Uterus (tissue), 4 donors: Measurements from ENCODE around the gene S100A2. TPM values are rescaled to one million over a fixed set of nuclear protein-coding genes. Genes with fewer than 3 reads are reported as not detected.

Experiments used
- DNase-seq, 2 donors: peaks; one replicate each; pipeline ENCODE4 v3.0.0-alpha.2; 2019 to 2020
- H3K27ac ChIP-seq, 2 donors: fragments of 200-600 bp; sonication (generic); 1 replicate in 1 of 2; 2 replicates in 1 of 2; pipeline ENCODE4 v1.5.1; 2016 to 2018
- H3K27me3 ChIP-seq, 2 donors: fragments of 200-600 bp; sonication (generic); one replicate each; pipeline ENCODE4 v1.5.1; 2018 to 2019; ENCODE audit warnings: control low read depth in 1 of 2
- H3K36me3 ChIP-seq, 2 donors: fragments of 200-600 bp; sonication (generic); one replicate each; pipeline ENCODE4 v1.5.1; 2019; ENCODE audit warnings: control low read depth in 1 of 2
- H3K4me1 ChIP-seq, 2 donors: fragments of 200-600 bp; sonication (generic); one replicate each; pipeline ENCODE4 v1.5.1; 2018 to 2019; ENCODE audit warnings: control low read depth in 1 of 2
- H3K4me3 ChIP-seq, 2 donors: fragments of 200-600 bp; sonication (generic); 1 replicate in 1 of 2; 2 replicates in 1 of 2; pipeline ENCODE4 v1.5.1; 2018 to 2019; ENCODE audit warnings: mild to moderate bottlenecking in 1 of 2
- H3K9me3 ChIP-seq, 2 donors: fragments of 200-600 bp; sonication (generic); one replicate each; pipeline ENCODE4 v1.5.1; 2019; ENCODE audit warnings: control low read depth in 1 of 2
- POLR2A ChIP-seq, 2 donors: fragments of 450-650 bp; IDR thresholded peaks; one replicate each; pipeline ENCODE4 v1.6.1; 2016; ENCODE audit warnings: antibody characterized with exemption in 2 of 2, mild to moderate bottlenecking in 1 of 2, moderate library complexity in 1 of 2
- intact Hi-C: fragments of 100-400 bp; cut with DNase I; formaldehyde crosslinking; loops from one replicate; pipeline ENCODE4 v1.15.1; 2023; ENCODE audit warnings: low total_unique reads
- total RNA-seq, 4 donors: library from RNA; depleted of rRNA in 3 of 4; stranded (reverse); fragments of >200 nt in 3 of 4; gene quantifications; one replicate each; pipeline versions ENCODE4 v1.1.0 to v1.2.4, GENCODE V29; 2014 to 2023
- TF ChIP-seq, protein P1 (sequence below), 4 experiments: fragments of 200-600 bp in 2 of 4; fragments of 450-650 bp in 2 of 4; sonication (generic) in 2 of 4; IDR thresholded peaks; one replicate each; pipeline ENCODE4 v1.5.1; 2016 to 2019; ENCODE audit warnings: antibody characterized with exemption in 4 of 4, mild to moderate bottlenecking in 2 of 4, moderate library complexity in 1 of 4
- donor health status: DM: yes; HTN: yes; CAD: no.

S100A2 gene
- total RNA-seq, 4 donors from 2014 or later = 2.1 to 2.7 TPM; not detected in 2

- Histone ChIP-seq H3K27me3 (no peaks in the 10 kb centered on the region), H3K4me1 (no peaks in the 10 kb centered on the region), H3K36me3 (no peaks in the 10 kb centered on the region), H3K27ac (peak overlapping the region; percentile 18 to 70), H3K9me3 (no peaks in the 10 kb centered on the region), H3K4me3 (no peak overlapping the region)
- DNase-seq = no peak
- TF ChIP-seq, protein P1, sequence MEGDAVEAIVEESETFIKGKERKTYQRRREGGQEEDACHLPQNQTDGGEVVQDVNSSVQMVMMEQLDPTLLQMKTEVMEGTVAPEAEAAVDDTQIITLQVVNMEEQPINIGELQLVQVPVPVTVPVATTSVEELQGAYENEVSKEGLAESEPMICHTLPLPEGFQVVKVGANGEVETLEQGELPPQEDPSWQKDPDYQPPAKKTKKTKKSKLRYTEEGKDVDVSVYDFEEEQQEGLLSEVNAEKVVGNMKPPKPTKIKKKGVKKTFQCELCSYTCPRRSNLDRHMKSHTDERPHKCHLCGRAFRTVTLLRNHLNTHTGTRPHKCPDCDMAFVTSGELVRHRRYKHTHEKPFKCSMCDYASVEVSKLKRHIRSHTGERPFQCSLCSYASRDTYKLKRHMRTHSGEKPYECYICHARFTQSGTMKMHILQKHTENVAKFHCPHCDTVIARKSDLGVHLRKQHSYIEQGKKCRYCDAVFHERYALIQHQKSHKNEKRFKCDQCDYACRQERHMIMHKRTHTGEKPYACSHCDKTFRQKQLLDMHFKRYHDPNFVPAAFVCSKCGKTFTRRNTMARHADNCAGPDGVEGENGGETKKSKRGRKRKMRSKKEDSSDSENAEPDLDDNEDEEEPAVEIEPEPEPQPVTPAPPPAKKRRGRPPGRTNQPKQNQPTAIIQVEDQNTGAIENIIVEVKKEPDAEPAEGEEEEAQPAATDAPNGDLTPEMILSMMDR (IDR thresholded peaks at IDR 0.05) = no peak
- no peak for TF ChIP-seq POLR2A (IDR thresholded peaks at IDR 0.05)
- intact Hi-C loops = no loop called here
Observed at GRCh38 chr1:153573351-153573750, 7.7 kb upstream of the S100A2 start.

DNA sequence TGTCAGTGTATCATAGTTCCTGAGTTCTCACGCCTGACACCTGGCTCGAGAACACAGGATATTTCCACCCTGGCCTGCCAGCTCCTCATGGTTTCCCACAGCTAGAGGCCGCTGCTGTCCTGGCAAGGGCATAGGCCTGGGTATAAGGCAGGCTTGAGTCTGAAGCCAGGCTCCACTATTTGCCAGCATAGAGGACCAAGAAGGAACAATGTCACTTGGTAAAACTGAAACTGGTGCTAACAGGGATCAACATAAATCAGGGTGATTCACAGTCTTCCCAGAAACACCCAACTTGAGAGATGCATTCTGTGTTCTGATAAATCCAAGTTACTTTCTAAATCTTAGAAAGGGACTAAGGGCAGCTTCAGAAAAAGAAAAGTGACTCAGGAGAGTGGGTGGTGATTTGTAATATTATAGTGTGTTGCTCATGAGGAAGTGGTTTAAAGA, 6.9 kb upstream of the S100A2 start:
- DNase-seq = peak; percentile 75 to 82
- TF ChIP-seq, protein P1 (IDR thresholded peaks at IDR 0.05) = peak; percentile 68 to 87 (median 81)
- TF ChIP-seq POLR2A (IDR thresholded peaks at IDR 0.05) = no peak
- no peak overlapping the region for H3K4me3 ChIP-seq
- H3K4me1 ChIP-seq = peaks cover 5 to 6% of the 10 kb centered on the region in 2 donors
- H3K9me3 ChIP-seq = no peaks in the 10 kb centered on the region
- peak overlapping the region; percentile 18 to 70 for H3K27ac ChIP-seq
- intact Hi-C loops = no loop called here
- no peaks in the 10 kb centered on the region for H3K27me3 ChIP-seq
- no peaks in the 10 kb centered on the region for H3K36me3 ChIP-seq

DNA sequence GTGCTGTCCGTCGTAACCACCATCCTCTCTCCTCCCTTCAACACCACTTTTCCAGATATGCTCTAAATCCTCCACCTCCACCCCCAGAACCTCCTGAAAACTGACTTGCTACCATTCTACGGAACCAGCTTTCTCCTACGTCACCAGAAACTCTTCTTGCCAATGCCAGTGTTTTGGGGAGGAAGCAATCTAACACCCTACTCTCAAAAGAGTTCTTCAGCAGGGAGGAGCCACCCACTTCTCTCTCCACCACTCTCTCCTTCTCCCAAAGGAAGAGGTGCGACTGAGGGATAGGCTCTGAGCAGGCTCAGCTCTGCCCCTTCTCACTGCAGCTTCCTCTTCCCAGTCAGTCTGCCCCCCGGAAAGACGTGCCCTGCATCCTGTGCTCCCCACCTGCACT, 6.1 kb upstream of the S100A2 start:
- no peaks in the 10 kb centered on the region for H3K9me3 ChIP-seq
- H3K36me3 ChIP-seq = no peaks in the 10 kb centered on the region
- TF ChIP-seq, protein P1 (IDR thresholded peaks at IDR 0.05) = no peak
- TF ChIP-seq POLR2A (IDR thresholded peaks at IDR 0.05) = no peak
- no peak overlapping the region for H3K4me3 ChIP-seq
- H3K27ac ChIP-seq = no peak overlapping the region
- DNase-seq = no peak
- intact Hi-C loops = no loop called here
- H3K4me1 ChIP-seq = peaks cover 5 to 8% of the 10 kb centered on the region in 2 donors
- H3K27me3 ChIP-seq = no peaks in the 10 kb centered on the region

DNA sequence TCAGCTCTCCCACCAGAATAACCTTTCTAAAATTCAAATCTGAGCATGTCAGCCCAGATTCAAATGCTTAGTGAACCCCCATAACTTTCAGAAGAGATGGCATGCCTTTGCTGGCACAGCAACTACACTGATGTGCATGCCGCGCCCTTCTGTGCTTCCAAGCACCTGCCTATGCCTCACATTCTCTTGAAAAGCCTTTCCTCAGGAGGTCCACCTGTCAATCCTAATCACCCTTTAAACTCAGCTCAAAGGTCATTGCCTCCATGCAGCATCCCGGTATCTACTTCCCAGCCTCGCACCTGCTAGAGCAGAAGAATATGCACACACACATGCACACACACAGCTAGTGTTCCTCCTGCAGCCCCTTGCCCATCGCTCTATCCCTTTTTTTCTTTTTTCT, 5.2 kb upstream of the S100A2 start:
- TF ChIP-seq, protein P1 (IDR thresholded peaks at IDR 0.05) = no peak
- no peak for TF ChIP-seq POLR2A (IDR thresholded peaks at IDR 0.05)
- no peak for DNase-seq
- Histone ChIP-seq H3K4me3 (no peak overlapping the region), H3K4me1 (peaks cover 5 to 12% of the 10 kb centered on the region in 2 donors), H3K36me3 (no peaks in the 10 kb centered on the region), H3K27me3 (no peaks in the 10 kb centered on the region), H3K9me3 (no peaks in the 10 kb centered on the region), H3K27ac (no peak overlapping the region)
- intact Hi-C loops = no loop called here

- Histone ChIP-seq H3K9me3 (no peaks in the 10 kb centered on the region), H3K27me3 (no peaks in the 10 kb centered on the region), H3K4me3 (no peak overlapping the region), H3K4me1 (peaks cover 5 to 12% of the 10 kb centered on the region in 2 donors), H3K36me3 (no peaks in the 10 kb centered on the region), H3K27ac (no peak overlapping the region)
- no peak for DNase-seq
- TF ChIP-seq POLR2A (IDR thresholded peaks at IDR 0.05) = no peak
- intact Hi-C loops = loop anchor here (2.0 kb wide), 1 partner anchor 37 kb away; no protein-coding TSS in a partner anchor
Observed at GRCh38 chr1:153569465-153569864, 3.8 kb upstream of the S100A2 start.
